ENCODE results near the gene TLE7.

TLE7 gene

GRCh38 chr16:71426069-71426879 is 15.6 kb downstream of the TLE7 start (continued):
- TF ChIP-seq ZSCAN18 (tag by site-specific recombination; IDR thresholded peaks at IDR 0.05) (peak; percentile 71; the same call in 1 of the 2 replicates), PRDM2 (tag by site-specific recombination; IDR thresholded peaks at IDR 0.05; ENCODE audit: borderline replicate concordance) (no peak), SP7 (tag by site-specific recombination; IDR thresholded peaks at IDR 0.05) (peak; percentile 88), ZNF266 (tag by site-specific recombination; IDR thresholded peaks at IDR 0.05; ENCODE audit: low read depth) (no peak), FEZF1 (tag by site-specific recombination; IDR thresholded peaks at IDR 0.05) (peak; percentile 39; the same call in 1 of the 2 replicates), ZSCAN30 (tag by site-specific recombination; IDR thresholded peaks at IDR 0.05) (peak; percentile 70; the same call in 1 of the 2 replicates), ZXDB (tag by site-specific recombination; IDR thresholded peaks at IDR 0.05) (peak; percentile 95), ZNF510 (tag by site-specific recombination; IDR thresholded peaks at IDR 0.05; ENCODE audit: insufficient replicate concordance) (peak; percentile 64), ZNF132 (tag by site-specific recombination; IDR thresholded peaks at IDR 0.05; ENCODE audit: borderline replicate concordance) (no peak), ZNF174 (tag by site-specific recombination; IDR thresholded peaks at IDR 0.05) (no peak), HOXC10 (CRISPR knock-in tag; IDR thresholded peaks at IDR 0.05) (no peak), ZNF513 (tag by site-specific recombination; IDR thresholded peaks at IDR 0.05) (peak; percentile 68), ZNF37A (tag by site-specific recombination; IDR thresholded peaks at IDR 0.05) (no peak), YY1 (tag by site-specific recombination; IDR thresholded peaks at IDR 0.05) (no peak), ZSCAN4 (tag by site-specific recombination; IDR thresholded peaks at IDR 0.05) (peak; percentile 58), ZIC2 (tag by site-specific recombination; IDR thresholded peaks at IDR 0.05) (peak; percentile 74), SP2 (tag by site-specific recombination; IDR thresholded peaks at IDR 0.05) (no peak), BCL6B (tag by site-specific recombination; IDR thresholded peaks at IDR 0.05) (no peak), ZSCAN23 (tag by site-specific recombination; IDR thresholded peaks at IDR 0.05) (peak; percentile 85; the same call in 1 of the 2 replicates), ZFHX2 (tag by site-specific recombination; conservative IDR thresholded peaks at IDR 0.05) (peak; percentile 43; the same call in 1 of the 2 replicates), ZNF701 (tag by site-specific recombination; IDR thresholded peaks at IDR 0.05) (0 out of 2 replicates have a peak, but pooled peaks have one; percentile 49), ZBTB20 (tag by site-specific recombination; IDR thresholded peaks at IDR 0.05) (peak; percentile 94), ZFP37 (tag by site-specific recombination; IDR thresholded peaks at IDR 0.05) (no peak), ZNF404 (tag by site-specific recombination; IDR thresholded peaks at IDR 0.05) (no peak), ZNF18 (tag by site-specific recombination; IDR thresholded peaks at IDR 0.05) (peak; percentile 62; the same call in 1 of the 2 replicates), ZNF560 (tag by site-specific recombination; IDR thresholded peaks at IDR 0.05; ENCODE audit: borderline replicate concordance) (no peak), ZNF626 (tag by site-specific recombination; IDR thresholded peaks at IDR 0.05) (no peak)

All from HEK293 (cell line).